ENCODE results near the gene CTNND2.

The CTNND2 gene

DNA sequence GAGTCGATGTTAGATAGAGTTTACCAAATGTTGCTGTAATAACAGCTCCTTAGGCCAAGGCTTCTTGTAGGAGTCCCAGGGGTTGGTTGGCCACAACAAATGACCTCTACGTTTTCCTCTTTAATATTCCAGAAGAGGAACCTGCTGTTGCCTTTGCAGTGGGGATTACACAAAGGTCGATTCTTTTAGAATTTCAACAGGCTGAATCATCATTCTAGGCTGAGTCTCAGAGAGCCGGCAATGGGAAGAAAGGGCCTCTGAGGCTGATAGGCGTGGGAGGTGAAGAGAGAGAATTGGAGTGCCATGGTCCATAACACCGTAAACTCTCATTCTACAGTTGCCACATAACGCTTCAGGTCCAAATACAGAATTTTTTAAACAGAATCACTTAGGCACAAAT lies 737.3 kb downstream of the CTNND2 start:
- DNase-seq (ENCODE audit: low read depth) = no peak

DNA sequence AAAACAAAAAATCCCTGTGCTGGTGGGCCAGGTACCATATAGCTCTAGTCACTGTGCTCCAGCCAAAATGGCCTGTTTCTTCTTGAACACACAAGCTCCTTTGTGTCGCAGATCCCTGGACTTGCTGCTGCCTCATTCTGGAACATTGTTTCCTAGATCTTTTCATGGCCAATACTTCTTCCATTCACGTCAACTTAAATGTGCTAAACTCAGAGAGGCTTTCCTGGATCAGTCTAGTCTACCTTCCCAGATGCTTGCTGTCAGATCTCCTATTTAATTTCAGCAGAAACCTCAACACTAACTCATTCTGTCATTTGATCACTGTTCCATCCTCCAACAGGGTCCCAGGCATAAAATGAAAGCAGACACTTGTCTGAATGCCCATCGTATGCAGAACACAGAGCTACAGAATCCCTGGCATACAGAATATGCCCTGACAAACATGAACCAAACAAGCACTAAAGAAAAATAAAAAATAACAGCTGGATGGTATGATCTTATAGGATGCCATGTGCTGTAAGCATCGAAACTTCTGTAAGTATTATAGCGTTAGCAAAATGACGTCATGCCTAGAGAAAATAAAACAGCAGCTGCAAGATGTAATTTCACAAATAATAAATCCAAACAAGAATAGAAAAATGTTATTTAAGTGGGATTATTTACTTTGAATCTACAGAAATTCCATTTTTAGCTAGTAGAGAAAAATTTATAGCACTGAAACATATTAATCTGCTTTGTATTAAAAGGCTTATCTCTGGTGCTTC lies 739.5 kb downstream of the CTNND2 start:
- no peak for DNase-seq (ENCODE audit: low read depth)

GRCh38 chr5:11157132-11157531 lies 747.1 kb downstream of the CTNND2 start:
- no peak for DNase-seq (ENCODE audit: low read depth)

DNA sequence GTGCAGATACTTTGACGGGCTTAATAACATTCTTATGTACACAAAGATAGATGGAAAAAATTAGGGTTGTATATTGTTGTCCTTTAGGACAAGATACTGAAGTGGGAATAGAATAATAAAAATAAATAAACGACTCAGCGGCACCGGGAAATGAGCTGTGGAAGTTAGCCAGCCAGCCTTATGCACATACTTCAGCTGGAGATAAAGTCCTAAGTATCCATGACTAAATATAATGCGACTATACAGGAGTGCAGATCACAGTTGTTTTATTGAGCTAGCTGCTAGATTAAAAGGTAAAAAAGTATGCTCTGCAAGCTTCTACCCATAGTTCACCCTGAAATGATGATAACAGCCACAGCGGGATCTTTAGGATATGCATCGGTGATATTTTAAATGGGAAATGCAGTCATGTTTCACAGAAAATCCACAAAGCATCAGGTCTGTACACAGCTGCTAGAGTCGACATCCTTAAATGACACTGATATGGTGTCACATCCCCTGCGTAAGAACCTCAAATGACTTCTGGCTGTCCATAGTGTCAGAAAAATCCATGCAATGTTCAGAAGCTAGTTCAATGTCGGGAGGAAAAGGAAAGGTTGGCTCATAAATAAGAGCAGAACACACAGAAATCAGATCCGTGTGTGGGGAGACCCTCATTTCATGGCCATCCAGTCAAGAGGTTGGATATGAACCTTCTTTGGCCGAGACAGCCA lies 750.4 kb downstream of the CTNND2 start:
- no peak for DNase-seq (ENCODE audit: low read depth)

- no peak for DNase-seq (ENCODE audit: low read depth)
Measured at GRCh38 chr5:11152368-11152767, 751.9 kb downstream of the CTNND2 start.

GRCh38 chr5:11150976-11151375 lies 753.3 kb downstream of the CTNND2 start:
- DNase-seq (ENCODE audit: low read depth) = no peak

- DNase-seq (ENCODE audit: low read depth) = no peak
Measured at GRCh38 chr5:11148810-11149539, 755.3 kb downstream of the CTNND2 start.

GRCh38 chr5:11146171-11146570 lies 758.1 kb downstream of the CTNND2 start:
- no peak for DNase-seq (ENCODE audit: low read depth)

DNA sequence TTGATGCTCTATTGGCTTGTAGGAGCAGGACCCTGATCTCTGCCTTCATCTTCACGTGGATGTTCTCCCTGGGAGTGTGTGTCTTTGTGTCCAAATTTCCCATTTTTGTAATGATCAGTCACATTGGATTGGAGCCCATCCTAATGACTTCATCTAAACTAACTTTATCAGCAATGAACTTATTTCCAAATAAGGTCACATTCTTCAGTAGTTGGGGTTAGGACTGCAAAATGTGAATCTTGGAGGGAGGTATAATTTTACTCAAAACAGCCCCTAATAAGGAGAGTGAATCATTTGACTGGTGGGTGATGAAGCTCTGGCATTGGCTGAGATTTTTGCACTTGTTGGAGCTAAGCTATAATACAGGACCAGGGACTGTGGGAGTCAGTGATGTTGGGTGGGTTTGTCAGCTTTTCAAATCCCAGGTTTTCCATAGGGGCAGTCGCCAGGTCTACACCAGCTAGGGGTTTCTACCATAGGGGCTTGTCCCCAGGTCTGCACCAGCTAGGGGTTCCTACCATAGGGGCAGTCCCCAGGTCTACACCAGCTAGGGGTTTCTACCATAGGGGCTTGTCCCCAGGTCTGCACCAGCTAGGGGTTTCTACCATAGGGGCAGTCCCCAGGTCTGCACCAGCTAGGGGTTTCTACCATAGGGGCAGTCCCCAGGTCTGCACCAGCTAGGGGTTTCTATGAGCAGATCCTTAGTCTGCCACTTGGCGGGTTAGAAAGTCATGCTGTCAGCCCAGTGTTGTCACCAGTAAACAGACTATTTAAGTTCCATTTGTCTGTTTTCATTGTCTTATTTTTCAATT lies 760.6 kb downstream of the CTNND2 start:
- no peak for DNase-seq (ENCODE audit: low read depth)

GRCh38 chr5:11139217-11139865 lies 764.9 kb downstream of the CTNND2 start:
- no peak for DNase-seq (ENCODE audit: low read depth)

GRCh38 chr5:11130131-11130530 lies 774.1 kb downstream of the CTNND2 start:
- DNase-seq (ENCODE audit: low read depth) = no peak

DNA sequence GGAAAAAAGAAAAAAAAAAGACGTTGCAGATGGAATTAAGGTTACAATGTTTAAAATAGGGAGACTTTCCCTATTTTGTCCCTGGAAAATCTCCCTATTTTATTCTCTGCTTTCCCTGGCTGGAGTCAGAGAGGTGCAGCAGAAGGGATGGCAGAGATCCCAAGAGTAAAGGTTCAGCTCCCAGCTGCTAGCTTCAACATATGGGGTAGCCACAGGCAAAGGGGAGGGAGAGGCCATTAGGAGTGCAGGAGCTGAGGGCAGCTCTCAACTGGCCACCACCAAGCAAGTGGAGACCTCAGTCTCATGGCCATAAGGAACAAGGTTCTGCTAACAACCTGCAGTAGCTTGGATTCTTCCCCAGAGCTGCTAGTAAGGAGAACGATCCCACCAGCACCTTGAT lies 776.2 kb downstream of the CTNND2 start:
- no peak for DNase-seq (ENCODE audit: low read depth)

DNA sequence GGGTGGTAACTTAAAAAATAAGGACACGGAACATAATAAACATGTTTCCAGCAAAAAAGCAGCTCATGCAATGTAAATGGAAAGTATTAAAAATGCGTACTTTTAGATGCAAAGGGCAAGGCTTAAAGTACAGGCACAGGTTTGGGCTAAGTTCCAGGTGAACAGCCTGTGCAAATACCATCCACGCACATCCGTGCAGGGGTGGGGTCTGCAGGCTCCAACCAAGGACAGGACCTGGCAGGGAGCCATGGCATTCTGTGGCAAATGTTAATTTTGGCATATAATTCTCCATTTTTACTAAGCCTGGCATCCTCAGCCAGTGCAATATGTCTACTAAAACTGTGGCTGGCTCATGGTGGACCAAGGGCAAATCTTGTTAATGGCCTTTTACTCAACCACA lies 777.4 kb downstream of the CTNND2 start:
- DNase-seq (ENCODE audit: low read depth) = no peak

- DNase-seq (ENCODE audit: low read depth) = no peak
Measured at GRCh38 chr5:11121885-11122284, 782.4 kb downstream of the CTNND2 start.

DNA sequence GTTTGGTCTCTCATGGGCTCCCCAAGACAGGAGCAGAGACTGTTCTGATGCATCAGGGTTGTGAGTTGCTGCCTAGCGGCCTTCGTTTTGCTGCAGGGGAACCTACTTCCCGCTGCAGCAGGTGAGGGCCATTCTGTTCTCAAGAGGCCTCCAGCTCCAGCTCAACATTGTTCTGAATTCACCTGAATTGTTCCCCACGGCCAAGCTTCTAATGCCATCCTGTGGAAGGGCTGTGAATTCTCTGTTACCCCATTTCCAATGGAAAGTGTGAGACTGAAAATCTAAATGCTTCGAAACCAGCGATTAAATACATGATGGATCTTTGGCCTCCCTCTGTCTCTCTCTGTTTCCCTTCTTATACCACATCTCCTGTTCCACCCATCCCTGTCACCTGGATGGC lies 794.1 kb downstream of the CTNND2 start:
- DNase-seq (ENCODE audit: low read depth) = no peak

DNA sequence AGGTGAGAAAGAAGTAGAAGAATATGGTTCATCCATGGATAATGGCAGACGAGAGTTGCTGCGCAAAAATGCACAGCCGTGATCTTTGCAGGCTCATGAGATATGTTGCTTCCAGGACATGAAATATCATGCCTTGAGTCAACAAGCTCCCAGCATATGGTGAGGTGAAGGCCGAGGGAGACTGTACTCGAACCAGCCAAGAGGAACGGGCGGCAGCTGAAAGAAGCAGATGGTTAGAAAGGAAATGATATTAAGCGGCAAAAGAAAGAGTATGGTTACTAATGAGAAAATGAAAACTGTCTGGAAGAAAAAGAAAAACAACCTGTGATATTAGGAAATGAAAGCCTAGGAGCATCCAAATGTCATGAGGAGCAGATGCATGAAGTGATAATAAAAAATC lies 798.5 kb downstream of the CTNND2 start:
- no peak for DNase-seq (ENCODE audit: low read depth)

- DNase-seq (ENCODE audit: low read depth) = no peak
Measured at GRCh38 chr5:11104651-11105112, 799.6 kb downstream of the CTNND2 start.

GRCh38 chr5:11104210-11104609 lies 800.0 kb downstream of the CTNND2 start:
- DNase-seq (ENCODE audit: low read depth) = no peak

DNA sequence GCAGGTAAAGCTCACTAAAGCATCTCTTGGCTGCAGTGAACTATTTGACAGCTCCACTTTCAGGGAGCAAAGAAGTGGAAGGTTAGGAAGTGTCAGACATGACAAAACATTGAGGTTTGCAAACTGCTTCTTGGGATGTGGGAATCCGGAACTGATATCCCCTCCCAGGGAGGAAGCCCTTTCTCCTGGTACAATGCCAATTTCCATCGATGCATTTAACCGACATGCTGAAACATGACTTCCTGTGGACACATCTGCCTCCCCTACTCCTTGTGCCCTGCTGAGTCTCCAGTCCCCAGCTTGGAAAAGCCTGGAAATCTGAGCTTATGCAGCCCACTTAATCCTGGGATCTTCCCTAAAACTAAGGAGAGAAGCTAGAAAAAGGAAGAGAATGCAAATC lies 820.1 kb downstream of the CTNND2 start:
- DNase-seq (ENCODE audit: low read depth) = no peak

DNA sequence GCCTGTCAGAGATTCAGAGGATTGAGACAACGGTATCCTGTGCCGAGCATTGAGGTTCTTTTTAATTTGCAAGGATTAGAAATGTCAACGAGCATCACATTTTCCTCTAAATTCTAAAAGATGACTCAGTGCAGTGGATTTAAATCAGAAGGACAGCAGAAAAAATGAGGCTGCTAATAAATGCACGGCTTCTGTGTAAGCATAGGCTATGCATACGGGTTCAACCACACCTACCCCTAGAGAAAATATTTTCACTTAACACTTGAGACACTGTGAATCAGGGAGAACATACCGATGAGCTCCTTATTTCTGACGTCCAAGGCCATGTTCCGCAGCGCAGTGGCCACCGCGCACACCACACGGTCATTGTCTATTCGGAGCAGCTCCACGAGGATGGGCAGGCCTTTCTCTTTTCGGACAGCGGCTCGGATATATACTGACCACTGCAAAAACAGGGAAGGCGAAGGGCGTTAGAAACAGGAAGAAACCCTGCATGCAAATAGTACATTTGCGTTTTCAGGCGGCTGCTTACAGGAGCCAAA lies 821.8 kb downstream of the CTNND2 start:
- DNase-seq (ENCODE audit: low read depth) = no peak

- no peak for DNase-seq (ENCODE audit: low read depth)
Measured at GRCh38 chr5:11076945-11077613, 827.2 kb downstream of the CTNND2 start.
